Glomerular visceral epithelial cell (primary cell): ENCODE results near the gene ATP11C.
A peak's percentile ranks its signal among the peaks of the same experiment; 100 is the strongest.
"Not testable (repeated sequence)": the region's sequence is repeated elsewhere in the genome, so short reads cannot be mapped to it uniquely, and the experiment has no call there.

Source experiments
- DNase-seq: peaks from one replicate; pipeline ENCODE4 v3.0.0-alpha.2; 2016; ENCODE audit errors: extremely low spot score

Gene ATP11C

DNA sequence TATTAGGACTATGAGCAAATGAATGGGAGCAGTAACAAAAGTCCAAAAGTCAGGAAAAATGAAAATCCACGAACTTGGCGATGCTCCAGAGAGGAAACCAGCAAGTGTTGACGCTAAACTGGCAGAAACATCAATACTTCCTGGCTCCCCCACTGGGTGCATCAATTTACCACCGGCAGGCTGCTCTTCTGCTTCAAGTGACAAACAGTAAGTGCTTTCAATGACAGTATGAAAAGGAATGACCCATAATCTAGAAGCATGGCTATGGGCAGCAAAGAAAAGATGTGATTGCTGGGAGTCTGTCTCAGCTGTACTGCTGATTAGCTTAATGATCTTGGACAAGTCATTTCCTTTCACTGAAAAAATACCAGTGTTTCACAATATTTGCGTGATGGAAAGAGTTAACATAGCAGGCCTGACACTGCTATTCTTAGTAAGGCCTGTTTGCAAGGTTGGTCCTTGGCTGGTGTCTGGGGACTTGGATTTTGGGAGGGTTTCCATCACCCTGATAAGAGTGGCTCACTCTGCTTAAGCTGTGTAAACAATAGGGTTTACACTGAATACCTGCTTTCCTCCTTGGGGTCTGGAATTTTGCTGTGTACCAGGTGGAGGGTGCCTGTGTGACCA is 8.7 kb downstream of the ATP11C start:
- no peak for DNase-seq

DNA sequence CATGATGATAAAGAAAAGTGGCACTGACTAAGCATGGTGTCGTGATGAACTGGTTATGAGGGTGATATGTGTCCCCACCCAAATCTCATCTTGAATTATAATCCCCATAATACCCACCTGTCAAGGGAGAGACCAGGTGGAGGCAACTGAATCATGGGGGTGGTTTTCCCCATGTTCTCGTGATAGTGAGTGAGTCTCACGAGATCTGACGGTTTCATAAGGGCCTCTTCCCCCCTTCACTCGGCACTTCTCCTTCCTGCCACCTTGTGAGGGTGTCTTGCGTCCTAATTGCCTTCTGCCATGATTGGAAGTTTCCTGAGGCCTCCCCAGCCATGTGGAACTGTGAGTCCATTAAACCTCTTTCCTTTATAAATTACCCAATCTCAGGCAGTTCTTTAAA is 11.7 kb downstream of the ATP11C start:
- DNase-seq = not testable (repeated sequence)

DNA sequence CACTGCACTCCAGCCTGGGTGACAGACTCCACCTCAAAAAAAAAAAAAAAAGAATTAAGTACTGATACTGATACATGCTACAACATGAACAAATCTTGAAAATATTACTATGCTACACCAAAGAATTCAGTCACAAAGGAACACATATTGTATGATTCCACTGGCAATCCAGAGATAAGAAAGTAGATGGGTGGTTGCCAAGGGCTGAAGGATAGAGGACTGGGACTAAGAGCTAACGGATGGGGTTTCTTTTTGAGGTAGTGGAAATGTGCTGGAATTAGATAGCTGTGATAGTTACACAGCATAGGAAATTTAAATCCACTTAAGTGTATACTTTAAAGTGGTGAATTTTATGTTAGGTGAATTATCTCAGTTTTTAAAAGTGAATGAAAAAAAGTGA is 12.5 kb downstream of the ATP11C start:
- DNase-seq = no peak

DNA sequence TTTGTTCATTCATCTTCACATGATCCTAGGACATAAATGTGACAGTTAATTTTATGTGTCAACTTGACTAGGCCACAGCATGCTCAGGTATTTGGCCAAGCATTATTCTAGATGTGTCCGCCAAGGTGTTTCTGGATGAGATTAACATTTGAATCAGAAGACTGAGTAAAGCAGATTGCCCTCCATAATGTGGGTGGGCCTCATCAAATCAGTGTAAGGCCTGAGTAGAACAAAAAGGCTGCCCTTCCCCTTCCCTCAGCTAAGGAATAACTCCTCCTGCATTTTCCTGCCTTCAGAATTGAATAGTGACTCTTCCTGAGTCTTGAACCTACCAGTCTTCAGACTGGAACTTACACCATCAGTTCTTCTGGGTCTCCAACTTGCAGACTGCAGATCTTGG is 18.4 kb downstream of the ATP11C start:
- DNase-seq = no peak

DNA sequence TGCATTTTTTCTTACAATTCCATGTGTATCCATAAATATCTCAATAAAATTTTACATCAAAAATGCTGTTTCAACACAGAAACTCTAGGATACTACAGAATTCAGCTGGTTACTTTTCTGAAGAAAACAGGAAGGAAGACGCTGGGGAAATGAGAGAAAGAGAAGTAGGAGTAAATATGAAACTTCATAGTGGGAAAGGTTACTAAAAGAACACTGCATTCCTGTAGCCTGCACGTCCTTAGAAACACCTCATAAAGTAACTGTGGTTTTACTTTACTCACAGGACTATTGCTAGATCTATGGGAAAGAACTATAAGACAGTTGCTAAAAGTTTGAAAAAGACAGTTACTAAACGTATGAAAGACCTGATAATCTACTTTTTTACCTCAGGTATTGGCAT is 23.1 kb downstream of the ATP11C start:
- DNase-seq = no peak

DNA sequence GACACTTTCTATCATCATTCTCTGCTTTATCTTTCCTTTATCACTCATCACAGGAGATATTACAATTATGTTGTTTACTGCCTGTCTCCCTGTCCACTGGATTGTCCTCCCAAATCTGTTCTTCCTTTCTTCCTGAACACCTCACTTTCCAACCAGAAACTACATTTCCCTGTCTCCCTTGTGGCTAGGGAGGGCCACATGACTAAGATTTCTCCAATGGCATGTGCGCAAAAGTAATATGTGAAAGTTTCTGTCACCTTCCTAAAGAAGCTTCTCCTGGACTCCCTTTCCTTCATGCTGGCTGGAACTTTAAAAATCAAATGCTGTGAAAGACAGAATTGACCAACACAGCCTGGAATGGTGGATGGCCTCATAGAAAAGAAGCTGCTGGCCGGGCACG is 25.8 kb downstream of the ATP11C start:
- DNase-seq = no peak

DNA sequence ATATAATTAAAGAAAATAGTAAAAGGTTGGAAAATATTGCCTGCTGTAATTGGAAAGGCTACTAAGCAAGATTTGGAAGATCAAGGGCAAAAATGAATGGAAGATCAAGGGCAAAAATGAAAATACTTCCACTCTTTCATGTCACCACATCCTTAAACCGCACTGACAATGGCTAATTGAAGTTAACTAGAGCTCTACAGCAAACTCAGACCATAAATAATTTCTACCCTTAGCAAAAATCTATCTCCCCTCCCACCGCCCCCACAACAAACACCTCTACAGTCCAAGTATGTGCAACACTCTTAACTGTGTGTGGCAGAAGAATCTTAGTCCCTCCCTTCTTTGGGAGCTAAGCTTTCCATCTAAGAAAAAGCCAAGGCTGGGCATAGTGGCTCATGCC is 27.1 kb downstream of the ATP11C start:
- DNase-seq = no peak

DNA sequence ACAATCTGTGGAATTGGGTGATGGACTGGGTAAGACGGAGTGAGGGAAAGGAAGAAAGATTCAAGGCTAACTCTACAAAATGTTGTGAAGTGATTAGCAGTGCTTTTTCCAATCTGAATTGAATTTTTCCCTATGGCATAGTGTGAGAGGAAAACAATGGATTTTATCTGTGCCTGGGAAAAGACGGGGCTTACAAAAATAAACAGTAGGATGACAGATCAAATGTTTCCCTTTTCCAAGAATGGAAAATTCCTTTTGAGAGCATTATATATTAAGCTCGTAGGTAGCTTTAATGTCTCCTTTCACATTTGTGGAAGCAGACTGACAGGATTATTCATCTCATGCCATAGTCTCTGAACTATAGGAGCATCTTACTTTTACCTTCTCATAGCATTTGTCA is 27.8 kb downstream of the ATP11C start:
- DNase-seq = no peak

DNA sequence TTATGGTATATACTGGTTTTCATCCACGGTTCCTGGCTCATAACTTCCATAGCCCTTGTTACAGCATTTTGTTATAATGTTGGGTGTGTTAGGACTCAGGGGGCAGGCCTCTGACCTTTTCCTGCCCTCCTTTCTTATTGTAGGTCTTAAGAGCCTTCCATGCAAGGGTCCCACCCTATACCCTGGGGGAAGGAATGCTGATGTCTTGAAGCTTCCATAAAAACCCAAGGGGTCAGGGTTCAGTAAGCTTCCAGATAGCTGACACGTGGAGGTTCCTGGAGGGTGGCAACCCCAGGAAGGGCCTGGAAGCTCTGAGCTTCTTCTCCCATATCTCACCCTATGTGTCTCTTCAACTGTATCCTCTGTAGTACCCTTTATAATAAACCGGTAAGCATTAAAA is 29.6 kb downstream of the ATP11C start:
- DNase-seq = no peak

DNA sequence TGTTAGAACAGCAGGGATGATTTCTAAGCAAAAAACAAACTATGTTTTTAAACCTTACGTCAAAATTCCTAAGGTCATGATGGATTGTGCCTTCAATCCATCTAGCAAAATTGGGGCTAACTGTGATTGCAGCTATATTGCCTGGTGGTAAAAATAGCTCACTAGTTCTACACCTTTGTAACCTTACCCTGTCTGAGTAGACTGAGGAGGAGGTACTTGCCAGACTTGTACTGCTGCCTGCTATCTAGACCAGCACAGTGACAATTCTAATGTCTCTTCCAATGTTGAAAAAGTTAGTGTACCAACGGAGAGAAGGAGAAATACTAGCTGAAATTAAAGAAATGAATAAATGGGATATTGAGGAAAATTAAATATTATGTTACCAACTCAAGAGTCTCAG is 30.3 kb downstream of the ATP11C start:
- DNase-seq = no peak

DNA sequence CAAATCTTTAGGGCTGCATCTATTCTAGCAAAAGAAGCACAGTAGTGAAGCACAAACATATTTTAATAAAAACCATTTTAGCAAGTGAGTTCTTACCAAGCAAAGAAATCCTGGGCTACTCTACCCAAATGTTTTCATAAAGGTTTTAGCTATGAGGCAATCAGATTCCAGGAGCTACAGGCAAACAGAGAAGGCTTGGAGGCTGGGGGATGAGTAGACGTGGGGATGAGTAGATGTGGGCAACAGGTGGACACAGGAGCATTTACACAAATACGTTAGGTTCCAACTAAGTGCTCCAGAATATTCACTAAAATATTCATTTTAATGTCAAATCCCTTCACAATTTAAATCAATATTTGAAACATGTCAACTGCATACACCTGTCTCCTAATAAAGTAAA is 34.5 kb downstream of the ATP11C start:
- no peak for DNase-seq

DNA sequence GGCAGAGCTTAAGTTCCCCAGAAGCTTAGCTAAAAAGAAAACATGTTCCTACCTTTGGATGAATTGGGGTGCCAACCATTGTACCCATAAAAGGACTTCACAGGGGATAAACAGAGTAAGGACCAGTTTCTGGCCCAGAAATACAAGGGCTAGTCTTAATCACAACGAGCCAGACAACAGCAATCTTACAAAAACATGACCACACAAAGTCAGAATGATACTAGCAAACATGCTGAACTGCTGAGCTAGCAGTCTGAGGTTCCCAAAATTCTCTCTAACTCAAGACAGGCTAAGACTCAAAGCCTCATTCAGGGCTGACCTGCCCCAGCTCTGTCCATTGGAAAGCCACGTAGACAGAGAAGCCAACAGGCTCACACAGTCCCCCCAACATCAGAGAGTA is 40.3 kb downstream of the ATP11C start:
- no peak for DNase-seq

DNA sequence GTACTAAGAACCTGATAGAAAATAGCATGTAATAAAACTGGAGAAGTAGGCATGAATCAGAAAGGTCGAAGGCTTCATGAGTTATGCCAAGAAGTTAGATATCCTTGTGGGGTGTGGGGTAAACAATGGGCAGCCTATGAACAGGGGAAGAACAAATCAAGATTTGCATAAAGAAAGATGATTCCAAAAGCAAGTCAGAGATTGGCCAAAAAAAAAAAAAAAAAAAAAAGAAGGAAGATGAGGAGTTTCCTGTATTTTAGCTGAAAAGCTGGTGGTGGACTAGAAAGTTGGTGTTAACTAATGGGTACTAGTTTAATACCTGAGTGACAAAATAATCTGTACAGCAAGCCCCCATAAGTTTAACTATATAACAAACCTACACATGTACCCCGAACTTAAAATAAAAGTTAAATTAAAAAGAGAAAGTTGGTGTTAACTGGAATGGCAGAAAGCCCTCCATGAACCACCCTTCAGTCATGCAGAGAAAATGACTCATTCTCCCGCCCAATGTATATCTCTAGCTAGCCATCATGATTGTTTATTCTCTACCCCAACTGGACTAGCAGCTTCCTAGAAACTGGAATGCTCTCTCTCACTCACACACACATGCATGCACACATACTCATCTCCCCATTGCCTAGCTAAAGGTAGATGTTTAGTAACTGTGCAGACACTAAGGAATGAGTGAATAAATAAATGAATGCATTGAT is 41.7 kb downstream of the ATP11C start:
- DNase-seq = peak; percentile 39

DNA sequence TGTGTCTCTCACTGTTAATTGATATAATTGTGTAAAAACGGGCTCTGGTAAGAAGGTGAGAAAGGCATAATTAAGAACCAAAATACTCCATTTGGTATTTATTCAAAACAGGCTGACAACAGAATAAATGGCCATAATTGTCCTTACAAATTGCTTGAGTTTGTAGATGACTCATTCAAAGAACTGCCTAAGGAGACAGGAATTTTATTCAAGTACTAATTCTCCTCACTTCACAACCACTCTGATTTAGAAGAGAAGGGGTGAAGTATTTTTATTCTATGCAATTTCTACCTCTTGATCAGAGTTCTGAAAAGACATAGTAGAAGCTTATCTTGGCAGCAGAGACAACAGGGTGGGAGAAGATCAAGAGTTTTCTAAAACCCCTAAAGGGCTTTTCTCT is 43.1 kb downstream of the ATP11C start:
- DNase-seq = no peak

DNA sequence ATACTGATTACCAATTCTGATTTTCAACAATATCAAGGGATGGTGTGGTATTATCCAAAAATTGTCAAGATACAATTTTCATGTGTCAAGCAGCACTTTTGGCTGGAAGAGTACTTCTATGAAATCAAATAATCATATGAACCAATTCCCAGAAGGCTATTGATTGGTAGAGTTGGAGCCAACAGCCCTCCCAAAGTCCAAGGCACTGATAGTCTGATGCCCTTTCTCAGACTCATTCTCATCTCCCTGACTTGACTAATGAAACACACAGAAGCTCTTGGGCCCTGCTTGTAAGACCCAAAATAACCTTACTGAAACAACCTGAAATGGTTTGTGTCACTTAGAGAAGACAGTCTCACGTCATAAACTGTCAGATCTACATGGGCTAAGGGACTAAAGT is 48.9 kb downstream of the ATP11C start:
- DNase-seq = no peak

DNA sequence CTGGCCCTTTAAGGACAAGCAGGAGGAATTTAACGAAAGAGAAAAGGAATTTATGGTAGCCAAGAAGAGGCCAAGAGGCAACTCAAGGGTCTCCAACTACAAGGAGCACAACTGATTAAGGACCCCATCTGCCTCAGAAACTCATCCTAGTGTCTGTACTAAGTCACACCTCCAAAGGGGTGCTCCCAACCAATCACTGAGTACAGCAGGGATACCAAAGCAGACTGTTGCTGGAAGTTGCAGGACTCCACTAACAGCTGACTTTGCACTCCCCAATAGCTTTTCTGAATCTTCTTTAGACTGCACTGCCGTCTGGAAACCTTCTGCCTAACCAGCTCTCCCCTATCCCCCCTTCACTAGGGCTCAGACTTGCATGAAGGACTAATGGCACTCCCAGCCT is 50.6 kb downstream of the ATP11C start:
- no peak for DNase-seq

DNA sequence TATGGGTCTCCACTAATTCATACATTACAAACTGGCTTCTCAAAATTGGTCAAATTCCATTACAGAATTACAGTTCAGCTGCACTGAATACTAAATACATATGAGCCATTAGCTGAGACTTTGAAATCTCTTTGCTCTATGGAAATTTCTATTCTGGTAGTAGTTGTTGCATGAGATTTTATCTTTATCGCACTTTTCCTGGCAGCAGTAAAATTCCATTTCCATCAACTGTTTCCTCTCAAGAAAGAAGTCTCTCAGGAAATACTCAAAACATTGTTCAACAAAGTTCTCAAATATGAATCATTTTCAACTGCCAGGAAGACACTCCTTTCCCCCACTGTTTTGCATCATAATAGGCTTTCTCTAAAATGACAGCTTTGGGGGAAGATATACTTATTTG is 51.3 kb downstream of the ATP11C start:
- no peak for DNase-seq

DNA sequence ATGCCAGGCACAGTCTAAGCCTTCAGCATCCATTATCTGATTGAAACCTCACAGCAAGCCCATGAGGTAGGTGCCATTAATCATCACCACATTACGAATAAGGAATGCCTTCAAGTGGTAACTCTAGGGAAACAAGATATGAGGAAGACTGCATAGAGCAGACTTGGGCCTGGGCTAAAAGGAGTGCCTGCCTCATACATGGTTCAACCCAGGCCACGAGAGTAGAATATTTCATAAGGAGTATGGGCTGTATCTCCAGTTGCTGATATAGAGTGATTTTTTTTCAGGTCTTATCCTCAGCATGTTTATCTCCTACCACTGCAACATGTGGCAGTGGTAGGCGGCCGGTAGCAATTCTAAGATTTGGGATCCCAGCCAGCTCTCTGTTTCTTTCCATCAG is 51.7 kb downstream of the ATP11C start:
- DNase-seq = no peak

DNA sequence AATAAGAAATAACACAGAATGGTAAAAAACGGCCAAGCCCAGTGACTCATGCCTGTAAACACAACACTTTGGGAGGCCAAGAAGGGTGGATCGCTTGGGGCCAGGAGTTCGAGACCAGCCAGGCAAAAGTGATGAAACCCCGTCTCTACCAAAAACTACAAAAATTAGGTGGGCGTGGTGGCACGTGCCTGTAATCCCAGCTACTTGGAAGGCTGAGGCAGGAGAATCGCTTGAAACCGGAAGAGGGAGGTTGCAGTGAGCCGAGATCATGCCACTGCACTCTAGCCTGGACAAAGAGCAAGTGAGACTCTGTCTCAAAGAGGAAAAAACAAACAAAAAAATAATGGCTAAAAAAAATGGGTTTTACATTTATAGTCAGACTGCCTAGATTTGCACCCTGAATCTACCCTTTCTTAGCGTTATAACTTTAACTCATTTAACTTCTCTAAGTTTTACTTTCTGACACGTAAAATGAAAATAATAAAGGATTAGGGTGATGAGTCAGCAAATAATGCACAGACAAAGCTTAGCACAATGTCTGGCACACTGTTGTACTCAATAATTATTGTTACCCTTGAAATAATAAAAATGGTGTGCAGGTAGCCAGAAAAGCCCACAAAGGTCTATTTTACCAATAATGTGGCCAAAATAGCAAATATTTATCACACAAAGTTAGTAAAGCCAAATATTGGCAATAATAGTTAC is 55.0 kb downstream of the ATP11C start:
- DNase-seq = no peak

DNA sequence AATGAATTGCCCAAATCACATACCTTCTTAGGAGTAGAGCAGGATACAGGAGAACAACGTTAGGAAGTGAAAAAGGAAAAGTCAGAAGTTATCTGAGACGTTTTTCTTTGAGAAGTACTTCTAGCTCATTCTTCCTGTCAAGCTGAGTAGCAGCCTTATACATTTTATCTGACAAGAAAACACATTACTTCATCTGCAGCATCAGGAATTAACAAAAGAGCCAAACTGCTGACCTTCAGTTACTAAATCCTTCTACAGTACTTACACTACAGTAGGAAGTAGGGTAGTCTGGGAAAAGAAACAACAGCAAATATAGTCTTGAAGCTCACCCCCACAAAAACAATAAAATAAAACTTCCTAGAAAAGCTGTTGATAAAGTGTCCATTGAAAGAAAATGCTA is 57.0 kb downstream of the ATP11C start:
- DNase-seq = no peak

DNA sequence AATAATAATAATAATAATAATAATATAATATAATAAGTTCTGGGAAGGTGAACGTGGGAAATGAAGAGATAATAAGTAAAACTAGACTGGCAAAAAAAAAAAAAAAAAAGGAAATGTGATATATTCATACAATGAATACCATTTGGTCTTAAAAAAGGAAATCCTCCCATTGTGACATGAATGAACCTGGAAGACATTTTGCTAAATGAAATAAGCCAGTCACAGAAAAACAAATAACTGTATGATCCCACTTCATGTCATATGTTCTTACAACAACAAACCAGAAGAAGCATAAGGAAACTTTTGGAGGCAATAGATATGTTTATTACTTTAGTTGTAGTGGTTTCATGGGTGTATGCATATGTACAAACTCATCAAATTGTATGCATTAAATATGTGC is 63.1 kb downstream of the ATP11C start:
- DNase-seq = no peak

DNA sequence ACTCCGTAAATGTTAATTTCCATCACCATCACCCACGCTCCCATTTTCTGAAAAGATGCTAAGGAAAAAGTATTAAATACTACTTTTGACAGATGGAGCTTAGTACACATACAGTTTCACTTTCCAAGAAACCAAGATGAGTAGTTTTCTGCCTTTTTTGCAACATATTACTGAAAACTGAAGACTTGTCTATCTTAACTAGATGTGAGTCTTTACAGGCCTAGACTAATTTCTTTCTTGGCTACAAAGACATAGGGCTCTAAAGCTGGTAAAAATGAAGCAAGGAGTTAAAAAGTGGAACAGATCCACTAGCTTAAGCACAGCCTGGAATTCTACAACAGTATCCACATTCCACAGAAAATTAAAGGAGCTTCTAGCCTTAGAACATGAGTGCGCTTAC is 68.2 kb downstream of the ATP11C start:
- DNase-seq = no peak

DNA sequence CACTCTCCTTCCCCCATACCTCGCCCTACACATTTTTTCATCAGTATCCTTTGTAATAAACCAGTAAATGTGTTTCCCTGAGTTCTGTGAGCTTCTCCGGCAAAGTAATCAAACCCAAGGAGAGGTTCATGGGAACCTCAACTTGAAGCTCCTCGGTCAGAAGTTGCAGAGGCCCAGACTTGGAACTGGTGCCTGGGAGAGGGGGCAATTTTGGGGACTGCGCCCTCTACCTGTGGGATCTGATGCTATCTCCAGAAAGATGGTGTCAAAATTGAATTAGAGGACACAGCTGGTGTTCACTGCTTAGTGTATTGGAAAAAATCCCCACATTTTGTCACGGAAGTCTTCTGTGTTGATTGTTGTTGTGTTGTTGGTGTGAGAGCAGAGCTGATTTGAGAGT is 70.6 kb downstream of the ATP11C start:
- DNase-seq = no peak
